IPS-11a (cell line): ENCODE measurements around the gene BTG4.

Experiments
- H3K4me3 ChIP-seq: one replicate; pipeline ENCODE4 v1.5.1; 2013; ENCODE audit warnings: low read depth, low read length, control low read depth

BTG4 gene

GRCh38 chr11:111538407-111539114, 26.4 kb upstream of the BTG4 start:
- no peak overlapping the region for H3K4me3 ChIP-seq

GRCh38 chr11:111537336-111537860, 25.2 kb upstream of the BTG4 start:
- H3K4me3 ChIP-seq = no peak overlapping the region

GRCh38 chr11:111535281-111535680, 23.1 kb upstream of the BTG4 start:
- no peak overlapping the region for H3K4me3 ChIP-seq

GRCh38 chr11:111532365-111532709, 20.2 kb upstream of the BTG4 start:
- no peak overlapping the region for H3K4me3 ChIP-seq

- no peak overlapping the region for H3K4me3 ChIP-seq
Observed at GRCh38 chr11:111531687-111532364, 19.6 kb upstream of the BTG4 start.

GRCh38 chr11:111531136-111531535, 18.9 kb upstream of the BTG4 start:
- no peak overlapping the region for H3K4me3 ChIP-seq

- H3K4me3 ChIP-seq = no peak overlapping the region
Observed at GRCh38 chr11:111530091-111530490, 17.9 kb upstream of the BTG4 start.

GRCh38 chr11:111528557-111528956, 16.4 kb upstream of the BTG4 start:
- no peak overlapping the region for H3K4me3 ChIP-seq

- H3K4me3 ChIP-seq = no peak overlapping the region
Observed at GRCh38 chr11:111527279-111527678, 15.1 kb upstream of the BTG4 start.

GRCh38 chr11:111526501-111526900, 14.3 kb upstream of the BTG4 start:
- no peak overlapping the region for H3K4me3 ChIP-seq

- no peak overlapping the region for H3K4me3 ChIP-seq
Observed at GRCh38 chr11:111525456-111525855, 13.3 kb upstream of the BTG4 start.

- H3K4me3 ChIP-seq = no peak overlapping the region
Observed at GRCh38 chr11:111524056-111524455, 11.9 kb upstream of the BTG4 start.

- no peak overlapping the region for H3K4me3 ChIP-seq
Observed at GRCh38 chr11:111523343-111523742, 11.2 kb upstream of the BTG4 start.

- H3K4me3 ChIP-seq = no peak overlapping the region
Observed at GRCh38 chr11:111522426-111522825, 10.2 kb upstream of the BTG4 start.

- no peak overlapping the region for H3K4me3 ChIP-seq
Observed at GRCh38 chr11:111521135-111521534, 8.9 kb upstream of the BTG4 start.

- H3K4me3 ChIP-seq = no peak overlapping the region
Observed at GRCh38 chr11:111520560-111520959, 8.4 kb upstream of the BTG4 start.

- H3K4me3 ChIP-seq = no peak overlapping the region
Observed at GRCh38 chr11:111518668-111519067, 6.5 kb upstream of the BTG4 start.

- no peak overlapping the region for H3K4me3 ChIP-seq
Observed at GRCh38 chr11:111515591-111515990, 3.4 kb upstream of the BTG4 start.

GRCh38 chr11:111514216-111515031, 2.2 kb upstream of the BTG4 start, which contains the start of gene HOATZ:
HOATZ (plus strand) TSS chr11:111514778; CDS start chr11:111514785, 7 bp downstream.
- H3K4me3 ChIP-seq = peak within 1 kb of the TSS; percentile 29

- H3K4me3 ChIP-seq = peak overlapping the region; percentile 50
Observed at GRCh38 chr11:111513240-111513605, 1.0 kb upstream of the BTG4 start.

- H3K4me3 ChIP-seq = no peak overlapping the region
Observed at GRCh38 chr11:111510311-111510710, 1.9 kb downstream of the BTG4 start.

- no peak overlapping the region for H3K4me3 ChIP-seq
Observed at GRCh38 chr11:111502611-111503010, 9.6 kb downstream of the BTG4 start.
